ENCODE data around the gene FOXR1.

DNA sequence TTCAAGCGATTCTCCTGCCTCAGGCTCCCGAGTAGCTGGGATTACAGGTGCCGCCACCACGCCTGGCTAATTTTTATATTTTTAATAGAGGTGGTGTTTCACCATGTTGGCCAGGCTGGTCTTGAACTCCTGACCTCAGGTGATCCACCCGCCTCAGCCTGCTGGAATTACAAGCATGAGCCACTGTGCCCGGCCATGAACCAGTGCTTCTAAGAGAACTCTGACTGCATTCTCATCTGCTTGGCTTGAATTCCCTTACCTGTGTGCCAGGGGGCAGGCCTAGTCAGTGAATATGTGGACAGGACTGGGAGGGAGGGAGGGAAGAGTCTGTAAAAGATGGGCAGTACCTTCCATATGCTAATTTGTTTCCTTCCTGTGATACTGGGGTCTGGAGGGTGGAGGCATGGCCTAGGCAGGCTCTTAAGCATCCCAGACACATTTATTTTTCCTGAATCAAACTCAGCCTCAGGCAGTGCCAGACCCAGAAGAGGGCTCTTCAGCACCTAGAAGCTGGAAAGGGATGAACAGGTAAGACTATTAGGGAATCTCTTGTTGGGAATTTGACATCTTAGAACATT lies 40.0 kb downstream of the FOXR1 start:
- TF ChIP-seq, protein P1, sequence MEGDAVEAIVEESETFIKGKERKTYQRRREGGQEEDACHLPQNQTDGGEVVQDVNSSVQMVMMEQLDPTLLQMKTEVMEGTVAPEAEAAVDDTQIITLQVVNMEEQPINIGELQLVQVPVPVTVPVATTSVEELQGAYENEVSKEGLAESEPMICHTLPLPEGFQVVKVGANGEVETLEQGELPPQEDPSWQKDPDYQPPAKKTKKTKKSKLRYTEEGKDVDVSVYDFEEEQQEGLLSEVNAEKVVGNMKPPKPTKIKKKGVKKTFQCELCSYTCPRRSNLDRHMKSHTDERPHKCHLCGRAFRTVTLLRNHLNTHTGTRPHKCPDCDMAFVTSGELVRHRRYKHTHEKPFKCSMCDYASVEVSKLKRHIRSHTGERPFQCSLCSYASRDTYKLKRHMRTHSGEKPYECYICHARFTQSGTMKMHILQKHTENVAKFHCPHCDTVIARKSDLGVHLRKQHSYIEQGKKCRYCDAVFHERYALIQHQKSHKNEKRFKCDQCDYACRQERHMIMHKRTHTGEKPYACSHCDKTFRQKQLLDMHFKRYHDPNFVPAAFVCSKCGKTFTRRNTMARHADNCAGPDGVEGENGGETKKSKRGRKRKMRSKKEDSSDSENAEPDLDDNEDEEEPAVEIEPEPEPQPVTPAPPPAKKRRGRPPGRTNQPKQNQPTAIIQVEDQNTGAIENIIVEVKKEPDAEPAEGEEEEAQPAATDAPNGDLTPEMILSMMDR (IDR thresholded peaks at IDR 0.05) = no peak
- TF ChIP-seq POLR2A (IDR thresholded peaks at IDR 0.05) = no peak
